GM21447 (cell line): Measurements from ENCODE around the gene SYNDIG1.

Experiments used
- ATAC-seq: cut with Tn5 transposase; IDR thresholded peaks from one replicate; pipeline ENCODE4 v1.9.1; 2021; ENCODE audit not compliant: unreplicated experiment

SYNDIG1 gene

GRCh38 chr20:24470746-24471582 is 1.5 kb downstream of the SYNDIG1 start:
- ATAC-seq: no peak

GRCh38 chr20:24472426-24472825 is 3.0 kb downstream of the SYNDIG1 start:
- ATAC-seq: no peak

GRCh38 chr20:24473435-24474223 is 4.2 kb downstream of the SYNDIG1 start:
- ATAC-seq: no peak

GRCh38 chr20:24477831-24478547 is 8.6 kb downstream of the SYNDIG1 start:
- no peak for ATAC-seq

GRCh38 chr20:24478584-24478983 is 9.2 kb downstream of the SYNDIG1 start:
- no peak for ATAC-seq

- no peak for ATAC-seq
Measured at GRCh38 chr20:24479106-24479505, 9.7 kb downstream of the SYNDIG1 start.

GRCh38 chr20:24479595-24479994 is 10.2 kb downstream of the SYNDIG1 start:
- ATAC-seq: no peak

GRCh38 chr20:24480509-24480908 is 11.1 kb downstream of the SYNDIG1 start:
- no peak for ATAC-seq

- no peak for ATAC-seq
Measured at GRCh38 chr20:24481173-24481572, 11.7 kb downstream of the SYNDIG1 start.

GRCh38 chr20:24483435-24484080 is 14.1 kb downstream of the SYNDIG1 start:
- ATAC-seq: no peak

GRCh38 chr20:24484081-24484450 is 14.6 kb downstream of the SYNDIG1 start:
- ATAC-seq: no peak

- no peak for ATAC-seq
Measured at GRCh38 chr20:24485981-24486380, 16.6 kb downstream of the SYNDIG1 start.

- ATAC-seq: no peak
Measured at GRCh38 chr20:24487240-24487639, 17.8 kb downstream of the SYNDIG1 start.

GRCh38 chr20:24487648-24488047 is 18.2 kb downstream of the SYNDIG1 start:
- ATAC-seq: no peak

- no peak for ATAC-seq
Measured at GRCh38 chr20:24488064-24488799, 18.8 kb downstream of the SYNDIG1 start.

GRCh38 chr20:24488800-24489175 is 19.4 kb downstream of the SYNDIG1 start:
- no peak for ATAC-seq

GRCh38 chr20:24489193-24489592 is 19.8 kb downstream of the SYNDIG1 start:
- no peak for ATAC-seq

- ATAC-seq: no peak
Measured at GRCh38 chr20:24489631-24490260, 20.3 kb downstream of the SYNDIG1 start.

- ATAC-seq: no peak
Measured at GRCh38 chr20:24490598-24490997, 21.2 kb downstream of the SYNDIG1 start.
